Activated naive CD4-positive, alpha-beta T cell treated with anti-CD3 and anti-CD28 coated beads, Interleukin-2, amount 50 U/mL, for 24 hours (primary cell): Measurements from ENCODE around the gene IL17D.
A peak's percentile ranks its signal among the peaks of the same experiment; 100 is the strongest.

Experiments
- H3K27ac Mint-ChIP-seq: one replicate; pipeline ENCODE4 v1.8.0; 2021; ENCODE audit warnings: mild to moderate bottlenecking, mixed read lengths
- H3K27me3 Mint-ChIP-seq: one replicate; pipeline ENCODE4 v1.8.0; 2021; ENCODE audit warnings: mixed read lengths
- H3K36me3 Mint-ChIP-seq: one replicate; pipeline ENCODE4 v1.8.0; 2021; ENCODE audit warnings: mixed read lengths
- H3K4me1 Mint-ChIP-seq: one replicate; pipeline ENCODE4 v1.8.0; 2021; ENCODE audit warnings: mixed read lengths
- H3K4me3 Mint-ChIP-seq: one replicate; pipeline ENCODE4 v1.8.0; 2021; ENCODE audit warnings: mild to moderate bottlenecking, mixed read lengths
- H3K9me3 Mint-ChIP-seq: one replicate; pipeline ENCODE4 v1.8.0; 2021; ENCODE audit warnings: mixed read lengths

The IL17D gene

DNA sequence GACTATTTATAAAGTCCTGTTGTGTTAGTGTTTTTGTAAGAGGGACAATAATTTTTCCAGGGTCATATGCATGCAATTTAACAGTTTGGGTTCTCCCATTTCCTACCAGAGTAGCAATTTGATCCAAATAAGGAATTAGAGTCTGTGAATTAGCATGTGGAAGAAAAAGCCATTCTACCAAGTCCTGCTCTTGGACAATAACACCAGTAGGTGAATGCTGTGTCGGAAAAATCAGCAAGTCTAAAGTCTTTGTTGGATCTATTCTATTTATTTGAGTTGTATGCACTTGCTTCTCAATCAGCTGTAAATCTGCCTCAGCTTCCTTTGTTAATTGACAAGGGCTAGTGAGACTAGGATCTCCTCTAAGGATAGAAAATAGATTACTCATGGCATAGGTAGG is 21.4 kb upstream of the IL17D start:
- H3K4me1 Mint-ChIP-seq, result no peaks in the 10 kb centered on the region
- H3K4me3 Mint-ChIP-seq, result no peak overlapping the region
- H3K9me3 Mint-ChIP-seq, result no peaks in the 10 kb centered on the region
- H3K27me3 Mint-ChIP-seq, result no peaks in the 10 kb centered on the region
- H3K36me3 Mint-ChIP-seq, result peaks cover 11% of the 10 kb centered on the region
- no peak overlapping the region for H3K27ac Mint-ChIP-seq

DNA sequence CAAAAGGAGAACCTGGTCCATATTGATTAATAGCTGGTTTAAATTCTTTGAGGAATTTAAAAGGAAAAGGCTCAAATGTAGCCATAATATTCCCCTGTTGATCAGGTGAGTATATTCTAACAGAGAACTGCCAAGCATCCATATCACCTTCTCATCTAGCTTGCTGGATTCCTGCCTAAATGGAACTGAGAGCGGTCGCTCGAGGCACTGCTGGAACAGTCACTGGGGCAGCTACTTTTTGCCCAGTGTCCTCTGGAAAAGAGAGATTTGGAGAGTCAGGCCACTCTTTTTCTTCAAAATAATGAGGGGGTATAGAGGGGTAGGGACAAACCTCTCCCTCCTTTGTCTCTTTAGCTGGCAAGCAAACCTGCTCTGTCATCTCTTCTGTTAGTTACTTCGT is 19.5 kb upstream of the IL17D start:
- Mint-ChIP-seq H3K27ac (no peak overlapping the region), H3K36me3 (peaks cover 15% of the 10 kb centered on the region), H3K9me3 (no peaks in the 10 kb centered on the region), H3K27me3 (no peaks in the 10 kb centered on the region), H3K4me3 (no peak overlapping the region), H3K4me1 (no peaks in the 10 kb centered on the region)

DNA sequence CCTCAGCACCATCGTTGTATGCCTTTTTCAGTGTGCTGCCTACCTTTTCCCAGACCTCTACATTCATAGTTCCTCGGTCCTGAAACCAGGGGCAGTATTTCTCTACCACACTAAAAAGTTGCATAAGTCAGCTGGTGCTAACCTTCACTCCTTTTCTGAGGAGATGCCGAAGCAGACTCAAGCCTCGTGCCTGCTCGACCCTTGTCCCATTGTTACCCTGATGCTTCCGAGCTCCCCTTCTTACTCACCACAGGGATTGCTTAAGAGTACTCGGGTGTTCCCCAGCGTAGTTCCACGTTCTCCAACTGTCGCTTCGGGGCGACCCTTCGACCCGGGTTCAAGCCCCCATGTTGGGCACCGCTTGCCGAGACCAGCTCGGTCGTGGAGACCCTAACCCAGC is 19.0 kb upstream of the IL17D start:
- H3K27ac Mint-ChIP-seq, result no peak overlapping the region
- H3K4me1 Mint-ChIP-seq, result no peaks in the 10 kb centered on the region
- peaks cover 15% of the 10 kb centered on the region for H3K36me3 Mint-ChIP-seq
- no peaks in the 10 kb centered on the region for H3K9me3 Mint-ChIP-seq
- no peak overlapping the region for H3K4me3 Mint-ChIP-seq
- no peaks in the 10 kb centered on the region for H3K27me3 Mint-ChIP-seq

DNA sequence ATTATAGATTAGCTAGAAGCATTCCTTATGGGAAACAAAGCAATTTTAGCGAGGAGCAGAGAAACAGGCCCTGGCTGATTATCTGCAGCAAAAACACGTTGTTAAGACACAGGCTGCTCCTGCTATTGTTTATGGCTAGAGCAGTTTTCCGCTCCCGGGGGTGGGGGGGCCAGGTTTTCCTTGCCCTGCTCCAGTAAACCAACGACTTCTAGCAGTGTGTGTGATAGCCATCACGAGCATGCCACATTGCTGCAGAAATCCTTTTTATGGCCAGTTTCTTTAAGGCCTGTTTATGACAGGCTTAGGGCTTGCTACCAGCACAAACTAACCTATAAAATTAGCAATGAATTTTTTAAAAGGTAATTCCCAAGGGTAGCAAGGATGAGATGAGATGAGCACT is 18.4 kb upstream of the IL17D start:
- Mint-ChIP-seq H3K9me3 (no peaks in the 10 kb centered on the region), H3K27me3 (no peaks in the 10 kb centered on the region), H3K4me1 (no peaks in the 10 kb centered on the region), H3K4me3 (no peak overlapping the region), H3K36me3 (peaks cover 16% of the 10 kb centered on the region), H3K27ac (no peak overlapping the region)

DNA sequence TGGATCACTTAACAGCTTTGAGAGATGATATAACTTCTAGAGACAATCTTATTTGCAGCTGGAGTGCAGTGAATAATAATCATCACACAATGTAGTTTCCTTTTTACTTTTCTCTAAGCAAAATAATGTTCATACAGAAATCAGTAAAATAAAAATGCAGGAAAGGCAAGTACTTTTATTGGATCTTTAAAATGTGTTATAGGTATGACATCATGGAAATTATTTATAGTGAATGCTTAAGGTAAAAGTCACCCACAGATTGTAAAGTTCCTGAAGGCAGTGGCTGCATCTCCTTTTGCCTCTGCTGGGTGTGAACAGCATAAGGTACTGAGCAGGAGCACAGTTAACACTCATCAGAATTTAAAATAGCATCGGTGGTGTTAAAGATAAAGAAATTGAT is 17.3 kb upstream of the IL17D start:
- no peaks in the 10 kb centered on the region for H3K9me3 Mint-ChIP-seq

DNA sequence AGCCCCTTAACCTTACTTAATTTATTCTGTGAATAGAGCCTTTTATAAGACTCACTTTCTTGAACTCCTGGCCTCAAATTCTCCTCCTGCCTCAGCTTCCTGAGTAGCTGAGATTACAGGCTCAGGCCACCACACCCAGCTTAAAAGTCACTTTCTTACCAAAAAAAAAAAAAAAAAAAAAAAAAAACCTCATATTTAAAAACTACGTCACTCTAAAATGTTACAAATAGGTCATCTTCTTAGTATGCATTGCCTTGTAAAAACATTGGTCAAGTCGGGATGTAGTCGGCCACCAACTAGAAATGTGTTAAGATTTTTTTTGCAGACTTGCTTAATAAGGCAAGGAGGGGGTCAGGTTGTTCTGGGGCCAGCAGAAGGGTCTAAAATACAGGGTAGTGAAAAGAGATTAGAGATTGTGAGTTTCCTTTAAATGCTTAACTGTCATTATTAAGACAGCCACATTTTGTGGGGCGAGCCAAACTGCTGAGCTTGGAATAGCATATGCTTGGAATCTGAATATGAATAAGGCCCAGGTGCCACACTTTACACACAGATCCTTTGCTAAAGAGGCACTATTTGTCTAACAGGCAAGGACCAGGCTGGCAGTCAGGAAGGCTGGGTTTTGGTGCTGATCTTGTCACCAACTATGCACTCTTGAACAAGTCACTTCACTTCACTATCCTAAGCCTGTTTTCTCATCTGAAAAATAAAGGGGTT is 16.5 kb upstream of the IL17D start:
- Mint-ChIP-seq H3K27ac (no peak overlapping the region), H3K36me3 (peaks cover 9% of the 10 kb centered on the region), H3K4me3 (no peak overlapping the region), H3K27me3 (no peaks in the 10 kb centered on the region), H3K4me1 (no peaks in the 10 kb centered on the region), H3K9me3 (no peaks in the 10 kb centered on the region)

More for the DNA sequence above, 17.3 kb upstream of the IL17D start:
- Mint-ChIP-seq H3K27ac (no peak overlapping the region), H3K27me3 (no peaks in the 10 kb centered on the region), H3K4me1 (no peaks in the 10 kb centered on the region), H3K36me3 (peaks cover 9% of the 10 kb centered on the region), H3K4me3 (no peak overlapping the region)

DNA sequence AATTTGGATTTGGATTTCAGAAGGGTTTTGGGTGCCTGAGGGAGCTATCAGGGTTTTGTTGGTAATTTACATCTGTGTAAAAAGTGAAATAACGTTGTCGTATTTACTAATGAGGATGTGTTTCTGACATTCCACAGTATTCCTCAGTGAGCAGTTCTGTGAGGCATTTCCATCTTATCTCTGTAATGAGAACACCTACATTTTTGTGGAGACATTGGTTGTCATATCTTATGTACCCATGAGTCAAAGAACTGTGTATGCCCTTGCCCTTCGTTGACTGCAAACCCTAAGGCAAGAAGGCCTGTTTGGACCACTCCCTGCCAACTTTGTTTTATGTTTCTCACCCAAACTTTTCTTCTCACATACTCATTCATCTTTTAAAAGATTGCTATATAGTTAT is 14.2 kb upstream of the IL17D start:
- Mint-ChIP-seq H3K36me3 (peaks cover 7% of the 10 kb centered on the region), H3K9me3 (no peaks in the 10 kb centered on the region), H3K4me1 (no peaks in the 10 kb centered on the region), H3K27ac (no peak overlapping the region), H3K4me3 (no peak overlapping the region), H3K27me3 (no peaks in the 10 kb centered on the region)

DNA sequence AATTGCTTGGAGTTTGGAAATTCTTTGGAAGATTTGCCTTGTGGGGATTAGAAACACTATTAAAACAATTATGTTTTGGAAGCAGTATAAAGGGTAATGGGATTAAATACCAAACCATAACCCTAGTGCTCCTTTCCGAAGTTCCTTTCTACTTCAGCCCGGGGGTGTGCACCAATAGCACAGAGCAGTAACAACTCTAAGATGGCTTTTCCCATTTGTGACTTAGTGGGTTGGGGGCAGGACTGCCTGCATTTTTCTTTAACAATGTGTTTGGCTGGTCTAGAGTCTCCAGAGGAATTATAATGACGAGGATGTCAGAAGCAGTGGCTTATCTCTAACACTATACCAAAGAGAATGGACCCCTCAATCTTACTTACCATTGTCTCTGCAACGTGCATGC is 11.9 kb upstream of the IL17D start:
- H3K27me3 Mint-ChIP-seq, result peaks cover 6% of the 10 kb centered on the region
- H3K4me3 Mint-ChIP-seq, result no peak overlapping the region

DNA sequence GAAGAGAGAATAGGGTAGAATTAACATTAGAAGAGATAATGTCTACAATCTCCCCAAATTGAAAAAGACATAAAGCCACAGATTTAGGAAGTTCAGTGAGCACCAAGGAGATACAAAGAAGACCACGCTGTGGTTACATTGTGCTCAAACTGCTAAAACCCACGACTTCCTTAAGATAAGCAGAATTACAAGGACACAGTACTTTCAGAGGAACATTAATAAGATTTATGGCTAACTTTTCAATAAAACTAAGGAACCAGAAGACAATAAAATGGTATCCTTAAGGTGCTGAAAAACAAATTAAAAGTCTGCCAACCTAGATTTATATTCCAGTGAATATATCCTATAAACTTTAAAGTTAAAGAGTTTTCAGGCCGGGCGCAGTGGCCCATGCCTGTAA is 7.4 kb upstream of the IL17D start:
- H3K4me1 Mint-ChIP-seq, result no peaks in the 10 kb centered on the region
- no peaks in the 10 kb centered on the region for H3K36me3 Mint-ChIP-seq
- H3K4me3 Mint-ChIP-seq, result no peak overlapping the region
- peaks cover 28% of the 10 kb centered on the region for H3K27me3 Mint-ChIP-seq
- H3K9me3 Mint-ChIP-seq, result no peaks in the 10 kb centered on the region
- H3K27ac Mint-ChIP-seq, result no peak overlapping the region

More for the DNA sequence above, 11.9 kb upstream of the IL17D start:
- Mint-ChIP-seq H3K27ac (no peak overlapping the region), H3K36me3 (peaks cover 7% of the 10 kb centered on the region), H3K4me1 (no peaks in the 10 kb centered on the region), H3K9me3 (no peaks in the 10 kb centered on the region)

DNA sequence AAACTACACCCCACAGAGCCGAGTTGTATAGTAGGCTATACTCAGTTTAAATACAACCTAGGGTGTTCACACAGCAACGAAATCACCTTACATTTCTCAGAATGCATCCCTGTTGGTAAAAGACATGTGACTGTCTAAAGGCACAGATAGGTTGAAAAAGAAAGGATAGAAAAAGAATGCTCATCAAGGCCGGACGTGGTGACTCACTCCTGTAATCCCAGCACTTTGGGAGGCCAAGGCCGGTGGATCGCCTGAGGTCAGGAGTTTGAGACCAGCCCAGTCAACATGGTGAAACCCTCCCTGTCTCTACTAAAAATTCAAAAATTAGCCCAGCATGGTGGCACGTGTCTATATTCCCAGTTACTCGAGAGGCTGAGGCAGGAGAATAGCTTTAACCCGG is 3.8 kb upstream of the IL17D start:
- Mint-ChIP-seq H3K9me3 (no peaks in the 10 kb centered on the region), H3K4me3 (no peak overlapping the region), H3K36me3 (no peaks in the 10 kb centered on the region), H3K27me3 (peaks cover 28% of the 10 kb centered on the region), H3K4me1 (peaks cover 12% of the 10 kb centered on the region), H3K27ac (no peak overlapping the region)

DNA sequence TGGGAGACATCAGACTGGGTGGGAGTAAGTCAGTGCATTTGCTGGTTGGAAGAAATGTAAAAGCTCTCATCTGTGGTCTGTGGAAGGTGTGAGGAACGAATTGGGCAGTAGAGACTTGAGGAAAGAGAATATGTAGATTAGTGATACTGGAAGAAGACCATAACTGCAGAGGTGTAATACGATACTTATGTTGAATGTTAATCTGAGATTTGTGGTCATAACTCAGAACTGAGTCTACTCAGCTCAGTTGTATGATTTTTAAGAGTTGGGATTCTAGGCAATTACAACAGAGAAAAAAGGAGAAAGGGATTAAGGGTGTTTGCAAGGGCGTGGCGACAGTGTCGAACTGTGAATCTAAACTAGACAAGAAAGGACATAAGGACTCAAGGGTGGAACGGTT is 3.2 kb upstream of the IL17D start:
- Mint-ChIP-seq H3K27me3 (peaks cover 28% of the 10 kb centered on the region), H3K4me3 (no peak overlapping the region), H3K9me3 (no peaks in the 10 kb centered on the region), H3K4me1 (peaks cover 12% of the 10 kb centered on the region), H3K36me3 (no peaks in the 10 kb centered on the region), H3K27ac (no peak overlapping the region)

DNA sequence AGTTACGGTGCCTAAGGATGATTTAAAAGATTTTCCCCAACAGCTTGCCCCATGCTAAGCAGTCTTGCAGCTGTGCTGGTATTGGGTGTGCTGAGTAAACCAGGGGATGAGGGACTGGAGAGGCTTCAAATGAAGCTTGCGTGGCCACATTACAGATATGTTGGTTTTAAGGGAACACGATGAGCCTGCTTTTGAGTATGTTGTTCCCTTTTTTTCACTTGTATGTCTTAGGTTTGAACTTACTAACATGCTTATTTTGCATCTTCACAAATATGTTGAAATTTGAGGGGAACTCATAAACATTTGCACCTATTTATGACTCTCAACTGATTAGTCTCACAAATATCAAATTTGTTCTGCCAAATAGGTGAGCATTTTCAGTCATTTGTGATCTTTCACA is 2.0 kb upstream of the IL17D start:
- Mint-ChIP-seq H3K27me3 (peaks cover 22% of the 10 kb centered on the region), H3K9me3 (no peaks in the 10 kb centered on the region), H3K36me3 (no peaks in the 10 kb centered on the region), H3K4me1 (peaks cover 12% of the 10 kb centered on the region), H3K27ac (no peak overlapping the region), H3K4me3 (no peak overlapping the region)

DNA sequence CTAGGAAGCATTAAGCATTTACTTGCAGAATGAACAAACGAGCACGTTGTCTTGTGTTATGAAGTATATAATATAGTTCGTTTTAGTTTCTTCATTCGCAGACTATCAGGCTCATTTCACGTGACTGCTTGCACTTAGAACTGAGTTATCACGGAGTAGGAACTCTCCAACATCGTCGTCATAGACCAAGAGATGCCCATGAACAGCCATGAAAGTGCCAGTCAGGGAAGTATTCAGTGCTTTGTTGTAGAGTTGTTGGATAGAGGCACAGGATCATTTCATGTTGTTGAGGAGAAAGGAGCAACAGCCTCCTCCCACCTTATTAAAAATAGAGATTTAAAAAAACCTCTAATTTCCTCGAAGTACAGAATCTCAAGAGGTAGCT is 977 bp upstream of the IL17D start:
- peaks cover 12% of the 10 kb centered on the region for H3K4me1 Mint-ChIP-seq
- H3K9me3 Mint-ChIP-seq, result no peaks in the 10 kb centered on the region
- no peaks in the 10 kb centered on the region for H3K36me3 Mint-ChIP-seq
- H3K4me3 Mint-ChIP-seq, result peak overlapping the region; percentile 92
- peaks cover 18% of the 10 kb centered on the region for H3K27me3 Mint-ChIP-seq
- H3K27ac Mint-ChIP-seq, result no peak overlapping the region

DNA sequence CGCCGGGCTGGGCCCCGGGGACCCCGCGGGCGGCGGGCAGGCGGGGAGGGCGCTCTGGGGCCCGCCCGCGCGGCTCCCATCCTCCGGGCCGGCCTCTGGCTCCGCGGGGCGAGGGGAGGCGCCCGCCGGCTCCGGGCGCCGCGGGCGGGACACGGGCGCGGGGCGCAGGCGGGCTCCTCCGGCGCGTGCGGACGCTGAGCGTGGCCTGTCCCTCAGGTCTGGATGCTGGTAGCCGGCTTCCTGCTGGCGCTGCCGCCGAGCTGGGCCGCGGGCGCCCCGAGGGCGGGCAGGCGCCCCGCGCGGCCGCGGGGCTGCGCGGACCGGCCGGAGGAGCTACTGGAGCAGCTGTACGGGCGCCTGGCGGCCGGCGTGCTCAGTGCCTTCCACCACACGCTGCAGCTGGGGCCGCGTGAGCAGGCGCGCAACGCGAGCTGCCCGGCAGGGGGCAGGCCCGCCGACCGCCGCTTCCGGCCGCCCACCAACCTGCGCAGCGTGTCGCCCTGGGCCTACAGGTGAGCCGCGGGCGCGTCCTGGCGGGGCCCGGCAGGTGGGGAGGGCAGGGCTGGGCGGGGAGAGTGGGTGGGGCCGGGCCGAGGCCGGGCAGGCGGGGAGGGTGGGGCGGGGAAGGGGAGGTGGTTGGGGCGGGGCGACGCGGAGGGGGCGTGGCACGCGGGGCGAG is 420 bp downstream of the IL17D start:
- H3K9me3 Mint-ChIP-seq, result no peaks in the 10 kb centered on the region
- H3K4me3 Mint-ChIP-seq, result no peak overlapping the region

DNA sequence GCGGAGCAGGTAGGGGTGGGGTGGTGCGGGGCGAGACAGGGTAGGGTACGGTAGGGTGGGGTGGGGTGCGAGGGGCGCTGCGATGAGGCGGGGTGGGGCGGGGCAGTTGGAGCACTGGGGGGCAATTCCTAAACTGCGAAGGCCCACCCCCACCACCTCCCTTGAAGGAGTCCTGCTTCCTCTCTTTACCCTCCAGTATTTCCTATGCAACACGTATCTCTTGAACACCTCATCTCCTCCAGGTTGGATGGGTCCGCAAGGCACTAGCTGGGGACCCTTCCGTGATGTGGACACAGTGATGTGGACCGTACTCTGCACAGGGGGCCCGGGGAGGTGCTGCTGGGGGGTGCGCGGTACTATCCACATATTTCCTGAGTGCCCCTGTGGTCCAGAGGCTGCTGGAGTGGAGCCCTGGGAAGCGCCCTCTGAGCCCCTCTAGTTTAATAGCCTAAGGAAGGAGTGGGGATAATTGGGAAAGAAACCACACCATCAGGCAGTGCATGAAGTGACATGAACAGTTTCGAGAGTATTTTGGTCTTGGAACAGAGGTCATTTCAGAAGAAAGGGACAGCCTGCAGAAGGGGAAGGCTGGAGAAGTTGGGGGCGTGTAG is 1.1 kb downstream of the IL17D start:
- Mint-ChIP-seq H3K27me3 (peaks cover 9% of the 10 kb centered on the region), H3K9me3 (no peaks in the 10 kb centered on the region), H3K4me1 (peaks cover 12% of the 10 kb centered on the region), H3K27ac (peak overlapping the region; percentile 57), H3K36me3 (no peaks in the 10 kb centered on the region), H3K4me3 (peak overlapping the region; percentile 64)

More for the DNA sequence above, 420 bp downstream of the IL17D start:
- H3K27ac Mint-ChIP-seq, result no peak overlapping the region
- peaks cover 12% of the 10 kb centered on the region for H3K4me1 Mint-ChIP-seq
- peaks cover 13% of the 10 kb centered on the region for H3K27me3 Mint-ChIP-seq
- no peaks in the 10 kb centered on the region for H3K36me3 Mint-ChIP-seq

DNA sequence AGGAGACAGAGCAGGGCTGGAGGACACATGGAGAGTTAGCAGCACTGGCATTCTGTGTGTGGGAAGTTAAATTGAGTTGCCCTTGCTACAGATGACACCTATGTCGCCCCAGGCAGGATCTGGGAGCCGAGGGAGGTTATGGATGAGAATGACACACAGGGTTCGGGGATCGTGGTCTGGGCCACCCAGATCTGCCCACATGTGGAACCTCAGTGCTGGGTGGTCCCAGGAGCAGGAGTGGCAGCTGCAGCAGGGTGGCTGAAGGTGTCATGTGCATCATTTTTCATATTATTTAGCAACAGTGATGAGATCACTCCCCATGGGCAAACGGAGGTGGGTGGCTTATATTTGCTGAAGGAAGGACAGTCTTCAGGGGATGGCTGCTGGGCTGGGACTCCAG is 3.2 kb downstream of the IL17D start:
- no peak overlapping the region for H3K27ac Mint-ChIP-seq
- H3K4me1 Mint-ChIP-seq, result peaks cover 12% of the 10 kb centered on the region
- no peaks in the 10 kb centered on the region for H3K27me3 Mint-ChIP-seq
- H3K36me3 Mint-ChIP-seq, result no peaks in the 10 kb centered on the region
- H3K4me3 Mint-ChIP-seq, result no peak overlapping the region
- no peaks in the 10 kb centered on the region for H3K9me3 Mint-ChIP-seq
